Tibial artery (tissue), 4 donors: Measurements from ENCODE around the gene PGGHG.

Source experiments
- DNase-seq, 2 donors: peaks; one replicate each; pipeline ENCODE4 v3.0.0-alpha.2; 2019
- H3K27ac ChIP-seq, 2 donors: fragments of 200-600 bp; sonication (generic) in 1 of 2; 1 replicate in 1 of 2; 2 replicates in 1 of 2; pipeline ENCODE4 v1.5.1; 2018 to 2019; ENCODE audit warnings: mild to moderate bottlenecking in 1 of 2
- H3K27me3 ChIP-seq, 2 donors: fragments of 200-600 bp; sonication (generic) in 1 of 2; one replicate each; pipeline versions ENCODE4 v1.5.1 to v1.6.0; 2016 to 2019
- H3K36me3 ChIP-seq, 3 donors: fragments of 200-600 bp; sonication (generic) in 2 of 3; one replicate each; pipeline ENCODE4 v1.5.1; 2016 to 2019; ENCODE audit warnings: mild to moderate bottlenecking in 2 of 3
- H3K4me1 ChIP-seq, 4 donors: fragments of 200-600 bp; sonication (generic) in 2 of 4; 1 replicate in 3 of 4; 2 replicates in 1 of 4; pipeline ENCODE4 v1.5.1; 2016 to 2019
- H3K4me3 ChIP-seq, 2 donors: fragments of 200-600 bp; sonication (generic) in 1 of 2; 1 replicate in 1 of 2; 2 replicates in 1 of 2; pipeline ENCODE4 v1.5.1; 2018 to 2019; ENCODE audit warnings: mild to moderate bottlenecking in 2 of 2
- H3K9me3 ChIP-seq, 3 donors: fragments of 200-600 bp; sonication (generic) in 1 of 3; one replicate each; pipeline ENCODE4 v1.5.1; 2016 to 2019
- CTCF ChIP-seq, 2 experiments: fragments of 200-600 bp in 1 of 2; fragments of 450-650 bp in 1 of 2; IDR thresholded peaks; one replicate each; pipeline ENCODE4 v1.5.1; 2017 to 2019; ENCODE audit warnings: antibody characterized with exemption in 2 of 2, mild to moderate bottlenecking in 1 of 2, moderate library complexity in 1 of 2
- intact Hi-C: fragments of 100-400 bp; cut with DNase I; formaldehyde crosslinking; loops from one replicate; pipeline ENCODE4 v1.15.0; 2023; ENCODE audit warnings: low total_unique reads

The PGGHG gene

GRCh38 chr11:344836-345578, 56.1 kb downstream of the PGGHG start:
- H3K36me3 ChIP-seq, result no peaks in the 10 kb centered on the region
- no peak overlapping the region for H3K27ac ChIP-seq
- no peak for DNase-seq
- H3K4me1 ChIP-seq, result no peaks in the 10 kb centered on the region
- intact Hi-C loops, result no loop called here
- no peaks in the 10 kb centered on the region for H3K27me3 ChIP-seq
- H3K9me3 ChIP-seq, result no peaks in the 10 kb centered on the region
- no peak for TF ChIP-seq CTCF (IDR thresholded peaks at IDR 0.05)
- H3K4me3 ChIP-seq, result no peak overlapping the region
